Psoas muscle (tissue), 8 donors: ENCODE measurements around the gene APOB. TPM values are rescaled to one million over a fixed set of nuclear protein-coding genes. Genes with fewer than 3 reads are reported as not detected.

ENCODE experiments used
- ATAC-seq, 4 donors: fragments of 200-7000 bp; cut with Tn5 transposase; one replicate each; pipeline ENCODE4 v1.9.1; 2020; ENCODE audit warnings: moderate library complexity in 3 of 4, mild to moderate bottlenecking in 2 of 4
- DNase-seq, 2 donors: peaks; one replicate each; pipeline ENCODE4 v3.0.0-alpha.2; 2020
- H3K27ac ChIP-seq: fragments of 200-600 bp; one replicate; pipeline ENCODE4 v1.8.0; 2022
- H3K27me3 ChIP-seq, 3 donors: fragments of 200-600 bp in 1 of 3; one replicate each; pipeline versions ENCODE4 v1.6.1 to v1.8.0; 2013 to 2022; ENCODE audit warnings: low read length in 2 of 3, mild to moderate bottlenecking in 2 of 3, moderate library complexity in 1 of 3; ENCODE audit not compliant: insufficient read depth in 3 of 3
- H3K36me3 ChIP-seq, 2 donors: fragments of 200-600 bp in 1 of 2; one replicate each; pipeline versions ENCODE4 v1.6.1 to v1.8.0; 2013 to 2022; ENCODE audit warnings: low read depth in 1 of 2, mild to moderate bottlenecking in 1 of 2, moderate library complexity in 1 of 2; ENCODE audit not compliant: insufficient read depth in 1 of 2
- H3K4me1 ChIP-seq: fragments of 200-600 bp; one replicate; pipeline ENCODE4 v1.8.0; 2022
- H3K4me3 ChIP-seq: fragments of 200-600 bp; one replicate; pipeline ENCODE4 v1.8.0; 2022; ENCODE audit warnings: mild to moderate bottlenecking
- H3K9me3 ChIP-seq: fragments of 200-600 bp; one replicate; pipeline ENCODE4 v1.8.0; 2022
- CTCF ChIP-seq: fragments of 200-600 bp; IDR thresholded peaks from one replicate; pipeline ENCODE4 v1.8.0; 2022; ENCODE audit warnings: antibody characterized with exemption
- WGBS, 3 donors: extraction: QIAGEN DNeasy Blood & Tissue Kit; methylation state at CpG; one replicate each; pipeline versions ENCODE4 v1.1.6 to v1.1.7; 2013; 5-methylcytosine and 5-hydroxymethylcytosine counted together
- intact Hi-C, 2 donors: fragments of 100-400 bp; cut with DNase I; formaldehyde crosslinking; loops; one replicate each; pipeline versions ENCODE4 v1.11.0 to v1.14.2; 2022
- polyA plus RNA-seq, 3 donors: library from polyadenylated mRNA; stranded (reverse); fragments of 200-250 nt; gene quantifications; one replicate each; pipeline ENCODE4 v1.2.3, GENCODE V29; 2013
- total RNA-seq, 4 donors: library from RNA; stranded (reverse); fragmentation: NEBNext Ultra II Directional in 2 of 4; extraction: Animal tissue kit (Norgen Biotek cat#: 25700) in 2 of 4; gene quantifications; one replicate each; pipeline versions ENCODE4 v1.2.1 to v1.2.4, GENCODE V29; 2021 to 2023
- donor health status: healthy with polysubstance abuse.
- donor health status: DM: no; HTN: no; CAD: no; lungs with moderate emphysema.
- donor health status: Bipolar disorder and iron deficiency.
- donor health status: healthy.
- donor health status: DM: yes; HTN: yes; CAD: no.
- donor health status: DM: no; HTN: no; CAD: no.
- donor health status: DM: no; HTN: no; CAD: no.
- donor health status: DM: yes; HTN: yes; CAD: no.

APOB gene
- total and polyA plus RNA-seq, 7 donors = 0.03 to 0.64 (median 0.34) TPM

GRCh38 chr2:20988905-20989304, 55.0 kb downstream of the APOB start:
- no peaks in the 10 kb centered on the region for H3K27me3 ChIP-seq
- H3K9me3 ChIP-seq = no peaks in the 10 kb centered on the region
- WGBS, 3 donors = 78 to 88% (median 84%) methylated on average over 4 of the region's 4 CpGs
- no peak overlapping the region for H3K4me3 ChIP-seq
- H3K4me1 ChIP-seq = peaks cover 21% of the 10 kb centered on the region
- ATAC-seq (no peak), DNase-seq (no peak)
- intact Hi-C loops = no loop called here
- no peak for TF ChIP-seq CTCF
- H3K27ac ChIP-seq = no peak overlapping the region
- H3K36me3 ChIP-seq = no peaks in the 10 kb centered on the region

- peak; percentile 56 to 71 for DNase-seq
- peak; percentile 93 to 98 (median 95) for ATAC-seq
- intact Hi-C loops = no loop called here
- H3K4me3 ChIP-seq = peak overlapping the region; percentile 24
- peaks cover 21% of the 10 kb centered on the region for H3K4me1 ChIP-seq
- no peaks in the 10 kb centered on the region for H3K36me3 ChIP-seq
- no peaks in the 10 kb centered on the region for H3K9me3 ChIP-seq
- 16 to 37% (median 26%) methylated on average over 5 of the region's 5 CpGs for WGBS, 3 donors
- no peak for TF ChIP-seq CTCF
- H3K27me3 ChIP-seq = no peaks in the 10 kb centered on the region
- peak overlapping the region; percentile 73 for H3K27ac ChIP-seq
Observed at GRCh38 chr2:20986024-20986939, 57.6 kb downstream of the APOB start.

- no peak for TF ChIP-seq CTCF
- ATAC-seq = no peak
Observed at GRCh38 chr2:20985062-20985461, 58.8 kb downstream of the APOB start.

GRCh38 chr2:20984408-20984807, 59.5 kb downstream of the APOB start:
- TF ChIP-seq CTCF = no peak
- Histone ChIP-seq H3K4me3 (no peak overlapping the region), H3K27ac (no peak overlapping the region), H3K27me3 (no peaks in the 10 kb centered on the region), H3K9me3 (no peaks in the 10 kb centered on the region), H3K36me3 (no peaks in the 10 kb centered on the region), H3K4me1 (peaks cover 21% of the 10 kb centered on the region)
- WGBS, 3 donors = 58 to 67% (median 61%) methylated on average over 8 of the region's 8 CpGs
- intact Hi-C loops = no loop called here
- ATAC-seq = no peak
- DNase-seq = no peak

More at GRCh38 chr2:20985062-20985461, 58.8 kb downstream of the APOB start:
- no peak for DNase-seq
- Histone ChIP-seq H3K9me3 (no peaks in the 10 kb centered on the region), H3K36me3 (no peaks in the 10 kb centered on the region), H3K27ac (no peak overlapping the region), H3K27me3 (no peaks in the 10 kb centered on the region), H3K4me1 (peaks cover 21% of the 10 kb centered on the region), H3K4me3 (no peak overlapping the region)
- intact Hi-C loops = no loop called here
- WGBS, 3 donors = 36 to 42% (median 37%) methylated on average over 5 of the region's 5 CpGs
